Small intestine (tissue), 7 donors: ENCODE measurements around the gene FMN2. TPM values are rescaled to one million over a fixed set of nuclear protein-coding genes. Genes with fewer than 3 reads are reported as not detected.

ENCODE experiments used
- DNase-seq, 2 donors: peaks; one replicate each; pipeline versions ENCODE4 v3.0.0 to v3.0.0-alpha.2; 2013
- FAIRE-seq: peaks from 2 replicates; lab custom pipeline; 2012; peaks lifted over from hg19 to GRCh38; lab: Jason Lieb, UNC
- H3K27ac ChIP-seq, 3 donors: one replicate each; pipeline ENCODE4 v1.5.1; 2013; ENCODE audit warnings: low read length in 2 of 3, mild to moderate bottlenecking in 2 of 3, control low read depth in 1 of 3, inconsistent platforms in 1 of 3, low read depth in 1 of 3, moderate library complexity in 1 of 3
- H3K27me3 ChIP-seq, 3 donors: one replicate each; pipeline ENCODE4 v1.6.1; 2013; ENCODE audit warnings: low read length in 3 of 3, inconsistent platforms in 1 of 3; ENCODE audit not compliant: control insufficient read depth in 3 of 3, insufficient read depth in 3 of 3
- H3K36me3 ChIP-seq, 3 donors: one replicate each; pipeline ENCODE4 v1.6.1; 2013; ENCODE audit warnings: low read length in 3 of 3, inconsistent platforms in 1 of 3, low read depth in 1 of 3, mild to moderate bottlenecking in 1 of 3, moderate library complexity in 1 of 3; ENCODE audit not compliant: control insufficient read depth in 3 of 3, insufficient read depth in 2 of 3
- H3K4me1 ChIP-seq, 3 donors: one replicate each; pipeline ENCODE4 v1.6.1; 2013; ENCODE audit warnings: low read length in 2 of 3, inconsistent platforms in 1 of 3, low read depth in 1 of 3, mild to moderate bottlenecking in 1 of 3, moderate library complexity in 1 of 3; ENCODE audit not compliant: control insufficient read depth in 3 of 3, insufficient read depth in 2 of 3
- H3K4me3 ChIP-seq, 3 donors: one replicate each; pipeline ENCODE4 v1.5.1; 2013; ENCODE audit warnings: low read length in 3 of 3, control low read depth in 1 of 3, inconsistent platforms in 1 of 3, low read depth in 1 of 3, mild to moderate bottlenecking in 1 of 3, moderate library complexity in 1 of 3
- H3K9me3 ChIP-seq, 2 donors: one replicate each; pipeline ENCODE4 v1.6.1; 2013; ENCODE audit warnings: low read depth in 1 of 2, low read length in 1 of 2; ENCODE audit not compliant: control insufficient read depth in 2 of 2, insufficient read depth in 1 of 2
- WGBS, 3 donors: extraction: QIAGEN DNeasy Blood & Tissue Kit; methylation state at CpG; one replicate each; pipeline ENCODE4 v1.1.7; 2013; 5-methylcytosine and 5-hydroxymethylcytosine counted together
- polyA plus RNA-seq, 4 donors: library from polyadenylated mRNA; stranded (reverse) in 3 of 4; unstranded in 1 of 4; fragments of 200-250 nt in 3 of 4; fragments of 120-200 nt in 1 of 4; gene quantifications; one replicate each; pipeline versions ENCODE4 v1.2.1 to v1.2.3, GENCODE V29; 2013
- donor health status: healthy with polysubstance abuse.
- donor health status: control.
- donor health status: control.
- donor health status: Bipolar disorder and iron deficiency.
- donor health status: healthy.

The FMN2 gene
- polyA plus RNA-seq, 4 donors = 0.59 to 0.70 TPM; not detected in 2

DNA sequence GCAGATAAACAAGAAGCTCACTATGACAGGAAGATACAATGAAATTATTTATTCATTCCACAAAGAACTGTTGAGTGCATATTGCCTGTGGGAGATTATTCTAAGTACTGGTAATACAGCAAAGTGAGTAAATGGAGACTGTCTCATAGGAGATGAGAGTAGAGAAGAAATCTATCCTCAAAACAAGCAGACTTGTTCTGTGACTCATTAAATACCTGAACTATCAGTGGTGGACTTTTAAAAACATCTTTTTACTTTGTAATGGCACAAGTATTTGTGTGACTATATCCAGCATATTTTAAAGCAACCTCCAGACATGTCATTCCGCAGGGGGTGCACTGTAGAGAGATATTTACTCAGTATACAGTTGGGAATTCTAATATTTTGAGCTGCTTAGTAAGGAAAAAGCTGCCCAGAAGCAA, 259.2 kb downstream of the FMN2 start:
- FAIRE-seq = no peak
- no peaks in the 10 kb centered on the region for H3K27me3 ChIP-seq
- H3K36me3 ChIP-seq = no peaks in the 10 kb centered on the region
- no peak overlapping the region for H3K27ac ChIP-seq
- H3K9me3 ChIP-seq = no peaks in the 10 kb centered on the region
- WGBS, 3 donors = 64 to 76% (median 71%) methylated on average over 1 of the region's 1 CpG
- no peaks in the 10 kb centered on the region for H3K4me1 ChIP-seq
- no peak for DNase-seq
- no peak overlapping the region for H3K4me3 ChIP-seq

- H3K27ac ChIP-seq = no peak overlapping the region
- no peaks in the 10 kb centered on the region for H3K4me1 ChIP-seq
- H3K4me3 ChIP-seq = no peak overlapping the region
- no peaks in the 10 kb centered on the region for H3K27me3 ChIP-seq
- FAIRE-seq = no peak
- H3K9me3 ChIP-seq = no peaks in the 10 kb centered on the region
- H3K36me3 ChIP-seq = no peaks in the 10 kb centered on the region
- 79 to 91% (median 88%) methylated on average over 1 of the region's 1 CpG for WGBS, 3 donors
- DNase-seq = no peak
Observed at GRCh38 chr1:240351690-240352089, 260.0 kb downstream of the FMN2 start.

DNA sequence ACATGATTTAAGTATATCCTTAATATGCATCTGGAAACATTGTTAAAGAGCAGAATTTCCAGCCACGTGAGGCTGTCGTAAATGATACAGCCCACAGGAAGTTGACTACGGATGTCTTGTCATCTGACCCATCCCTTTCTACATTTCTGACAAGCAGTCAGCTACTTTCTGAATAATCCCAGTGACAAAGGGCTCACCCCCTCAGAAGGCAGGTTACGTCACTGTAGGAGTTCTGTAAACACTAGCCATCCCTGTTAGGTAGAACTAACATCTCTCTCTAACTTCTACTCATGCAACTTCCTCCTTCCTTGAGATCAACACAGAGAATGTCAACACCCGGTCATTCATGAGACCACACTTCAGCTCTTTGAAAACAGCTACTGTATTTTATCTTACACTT, 261.1 kb downstream of the FMN2 start:
- Histone ChIP-seq H3K4me1 (no peaks in the 10 kb centered on the region), H3K9me3 (no peaks in the 10 kb centered on the region), H3K4me3 (no peak overlapping the region), H3K27ac (no peak overlapping the region), H3K27me3 (no peaks in the 10 kb centered on the region), H3K36me3 (no peaks in the 10 kb centered on the region)
- FAIRE-seq (no peak), DNase-seq (no peak)
- WGBS, 3 donors = 54 to 74% (median 67%) methylated on average over 5 of the region's 5 CpGs

DNA sequence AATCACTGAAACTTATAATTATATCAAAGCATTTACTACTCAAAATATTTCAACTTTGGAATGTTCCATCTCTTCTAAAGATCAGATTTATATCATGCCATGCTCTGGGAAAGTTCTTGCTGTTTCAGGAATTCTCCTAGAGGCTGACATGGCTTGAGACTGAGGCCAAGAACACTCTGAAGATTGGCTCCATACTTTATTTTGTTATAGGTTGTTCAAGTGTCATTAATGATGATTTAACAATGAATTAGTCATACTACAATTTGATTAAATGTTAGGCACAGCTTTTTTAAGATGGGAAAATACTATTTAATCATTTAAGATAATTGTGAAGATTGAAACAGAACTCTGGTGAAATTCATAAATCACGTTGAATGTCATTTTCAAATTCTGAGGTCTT, 264.9 kb downstream of the FMN2 start:
- H3K36me3 ChIP-seq = no peaks in the 10 kb centered on the region
- no peaks in the 10 kb centered on the region for H3K27me3 ChIP-seq
- DNase-seq = no peak
- no peak for FAIRE-seq
- H3K4me3 ChIP-seq = no peak overlapping the region
- H3K4me1 ChIP-seq = no peaks in the 10 kb centered on the region
- no peak overlapping the region for H3K27ac ChIP-seq
- H3K9me3 ChIP-seq = no peaks in the 10 kb centered on the region
- WGBS, 3 donors = 65 to 84% (median 83%) methylated on average over 1 of the region's 1 CpG

GRCh38 chr1:240362046-240362445, 270.4 kb downstream of the FMN2 start:
- no peak for FAIRE-seq
- no peak overlapping the region for H3K27ac ChIP-seq

DNA sequence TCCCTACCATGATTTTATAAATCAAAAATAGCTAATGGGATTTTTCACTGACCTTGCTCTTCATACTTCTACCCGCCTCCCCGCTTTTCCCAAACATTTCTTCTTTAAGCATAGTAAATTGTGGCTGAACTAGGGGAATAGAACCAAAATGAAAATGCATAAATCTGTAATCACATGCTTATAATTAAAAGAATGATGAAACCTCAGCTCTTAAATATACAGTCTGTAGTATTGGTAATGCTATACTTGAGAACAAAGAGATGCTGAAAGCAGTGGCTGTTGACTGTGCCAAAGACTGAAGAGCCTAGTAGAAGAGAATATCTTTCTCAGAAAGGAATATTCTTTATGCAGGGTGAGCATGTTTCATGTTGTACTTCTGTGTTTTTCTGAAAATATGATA, 271.1 kb downstream of the FMN2 start:
- Histone ChIP-seq H3K4me3 (no peak overlapping the region), H3K27me3 (no peaks in the 10 kb centered on the region), H3K9me3 (no peaks in the 10 kb centered on the region), H3K36me3 (no peaks in the 10 kb centered on the region), H3K27ac (no peak overlapping the region), H3K4me1 (no peaks in the 10 kb centered on the region)
- no peak for FAIRE-seq
- 40 to 94% (median 77%) methylated on average over 2 of the region's 2 CpGs for WGBS, 3 donors
- DNase-seq = no peak

More at GRCh38 chr1:240362046-240362445, 270.4 kb downstream of the FMN2 start:
- no peaks in the 10 kb centered on the region for H3K4me1 ChIP-seq
- no peaks in the 10 kb centered on the region for H3K27me3 ChIP-seq
- WGBS, 3 donors = 85 to 89% (median 89%) methylated on average over 5 of the region's 5 CpGs
- H3K9me3 ChIP-seq = no peaks in the 10 kb centered on the region
- no peak overlapping the region for H3K4me3 ChIP-seq
- no peak for DNase-seq
- no peaks in the 10 kb centered on the region for H3K36me3 ChIP-seq

GRCh38 chr1:240363315-240363714, 271.6 kb downstream of the FMN2 start:
- no peaks in the 10 kb centered on the region for H3K4me1 ChIP-seq
- H3K9me3 ChIP-seq = no peaks in the 10 kb centered on the region
- FAIRE-seq = no peak
- no peak overlapping the region for H3K4me3 ChIP-seq
- no peaks in the 10 kb centered on the region for H3K27me3 ChIP-seq
- no peak for DNase-seq
- WGBS, 3 donors = 61 to 74% (median 61%) methylated on average over 5 of the region's 5 CpGs
- H3K36me3 ChIP-seq = no peaks in the 10 kb centered on the region
- no peak overlapping the region for H3K27ac ChIP-seq

DNA sequence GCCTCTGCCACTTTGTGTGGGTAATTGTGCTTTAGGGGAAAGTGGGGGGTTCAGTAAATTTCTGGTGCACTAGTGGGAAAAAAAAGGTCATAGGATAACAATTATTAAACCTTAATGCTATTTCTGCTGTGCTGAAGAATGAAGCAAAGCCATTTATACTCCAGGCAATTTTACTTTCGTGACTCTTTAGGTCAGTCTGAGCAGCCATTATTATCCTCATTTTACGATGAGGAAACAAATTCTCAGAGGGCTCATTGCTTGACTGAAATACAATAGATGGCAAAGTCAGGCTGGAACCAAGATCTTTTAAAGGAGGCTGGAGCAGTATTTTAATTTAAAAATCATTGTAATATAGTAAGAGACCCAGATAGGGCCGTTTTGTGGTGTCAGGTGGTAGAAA, 272.2 kb downstream of the FMN2 start:
- no peaks in the 10 kb centered on the region for H3K36me3 ChIP-seq
- no peak overlapping the region for H3K4me3 ChIP-seq
- H3K4me1 ChIP-seq = no peaks in the 10 kb centered on the region
- WGBS, 3 donors = 55 to 80% (median 62%) methylated on average over 3 of the region's 3 CpGs
- H3K9me3 ChIP-seq = no peaks in the 10 kb centered on the region
- no peak overlapping the region for H3K27ac ChIP-seq
- DNase-seq (no peak), FAIRE-seq (no peak)
- H3K27me3 ChIP-seq = no peaks in the 10 kb centered on the region

GRCh38 chr1:240366636-240367035, 275.0 kb downstream of the FMN2 start:
- Histone ChIP-seq H3K9me3 (no peaks in the 10 kb centered on the region), H3K27me3 (no peaks in the 10 kb centered on the region), H3K4me3 (no peak overlapping the region), H3K27ac (no peak overlapping the region), H3K4me1 (no peaks in the 10 kb centered on the region), H3K36me3 (no peaks in the 10 kb centered on the region)
- WGBS, 3 donors = 77 to 87% (median 82%) methylated on average over 9 of the region's 9 CpGs
- DNase-seq (no peak), FAIRE-seq (no peak)
